Fibroblast of the aortic adventitia (primary cell): ENCODE data around the gene DIPK1A. TPM values are rescaled to one million over a fixed set of nuclear protein-coding genes. Genes with fewer than 3 reads are reported as not detected.

ENCODE experiments used
- DNase-seq: peaks from one replicate; pipeline ENCODE4 v3.0.0-alpha.2; 2010; ENCODE audit warnings: low read depth
- H3K4me3 ChIP-seq: 2 replicates; pipeline ENCODE4 v1.5.1; 2011; ENCODE audit warnings: low read depth, mild to moderate bottlenecking, control low read depth, low read length, moderate library complexity
- total RNA-seq: library from RNA; depleted of rRNA; stranded (reverse); fragments of >200 nt; gene quantifications from 2 replicates; pipeline ENCODE4 v1.2.3, GENCODE V29; 2012; ENCODE audit warnings: low replicate concordance
- TF ChIP-seq, protein P1 (sequence below): IDR thresholded peaks from 2 replicates; pipeline ENCODE4 v1.5.1; 2011; ENCODE audit warnings: mild to moderate bottlenecking, low read length, control low read depth, inconsistent platforms; ENCODE audit not compliant: insufficient read depth

The DIPK1A gene
- total RNA-seq, 1 donor = 17.1 TPM

DNA sequence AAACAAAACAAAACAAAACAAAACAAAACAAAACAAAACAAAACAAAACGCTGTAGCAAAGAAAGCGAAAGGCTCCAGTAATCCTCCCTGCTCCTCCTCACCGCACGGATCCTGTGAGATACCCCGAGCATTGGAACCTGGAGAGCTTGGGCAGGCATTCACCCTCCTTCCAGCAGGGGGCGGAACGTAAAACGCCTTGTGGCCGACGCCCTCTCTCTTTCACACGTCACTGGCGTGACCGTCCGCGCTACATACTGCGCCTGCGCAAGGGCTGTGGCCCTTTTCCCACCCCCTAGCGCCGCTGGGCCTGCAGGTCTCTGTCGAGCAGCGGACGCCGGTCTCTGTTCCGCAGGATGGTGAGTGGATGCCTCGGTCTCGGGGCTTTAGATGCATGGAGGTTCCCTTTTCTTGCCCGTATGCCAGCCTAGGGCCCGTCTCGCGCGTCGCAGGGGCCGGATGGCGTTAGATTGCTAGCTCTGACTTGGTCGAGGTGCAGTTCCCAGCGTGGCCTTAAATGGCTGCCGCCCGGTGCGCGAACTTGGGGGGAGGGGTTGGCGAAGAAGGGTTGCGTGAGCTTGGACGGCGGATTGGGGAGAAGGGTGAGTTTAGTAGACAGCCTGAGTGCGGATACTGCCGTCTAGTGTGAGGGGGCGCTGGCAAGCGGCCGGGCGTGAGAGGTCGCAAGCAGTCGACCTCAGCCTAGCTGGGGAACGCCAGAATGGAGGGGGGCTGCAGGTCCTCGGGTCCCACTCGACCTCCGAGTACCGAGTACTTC lies 129.3 kb downstream of the DIPK1A start, which contains the start of gene RPL5:
RPL5 (plus strand) TSS at position 279 of the 775 bp plus-strand sequence; CDS start at position 354, 75 bp downstream.
- peak; percentile 98 for DNase-seq
- TF ChIP-seq, protein P1, sequence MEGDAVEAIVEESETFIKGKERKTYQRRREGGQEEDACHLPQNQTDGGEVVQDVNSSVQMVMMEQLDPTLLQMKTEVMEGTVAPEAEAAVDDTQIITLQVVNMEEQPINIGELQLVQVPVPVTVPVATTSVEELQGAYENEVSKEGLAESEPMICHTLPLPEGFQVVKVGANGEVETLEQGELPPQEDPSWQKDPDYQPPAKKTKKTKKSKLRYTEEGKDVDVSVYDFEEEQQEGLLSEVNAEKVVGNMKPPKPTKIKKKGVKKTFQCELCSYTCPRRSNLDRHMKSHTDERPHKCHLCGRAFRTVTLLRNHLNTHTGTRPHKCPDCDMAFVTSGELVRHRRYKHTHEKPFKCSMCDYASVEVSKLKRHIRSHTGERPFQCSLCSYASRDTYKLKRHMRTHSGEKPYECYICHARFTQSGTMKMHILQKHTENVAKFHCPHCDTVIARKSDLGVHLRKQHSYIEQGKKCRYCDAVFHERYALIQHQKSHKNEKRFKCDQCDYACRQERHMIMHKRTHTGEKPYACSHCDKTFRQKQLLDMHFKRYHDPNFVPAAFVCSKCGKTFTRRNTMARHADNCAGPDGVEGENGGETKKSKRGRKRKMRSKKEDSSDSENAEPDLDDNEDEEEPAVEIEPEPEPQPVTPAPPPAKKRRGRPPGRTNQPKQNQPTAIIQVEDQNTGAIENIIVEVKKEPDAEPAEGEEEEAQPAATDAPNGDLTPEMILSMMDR = peak; percentile 98
- peak within 1 kb of the TSS; percentile 98 for H3K4me3 ChIP-seq

- no peak overlapping the region for H3K4me3 ChIP-seq
Observed at GRCh38 chr1:92831368-92831761, 129.9 kb downstream of the DIPK1A start.

DNA sequence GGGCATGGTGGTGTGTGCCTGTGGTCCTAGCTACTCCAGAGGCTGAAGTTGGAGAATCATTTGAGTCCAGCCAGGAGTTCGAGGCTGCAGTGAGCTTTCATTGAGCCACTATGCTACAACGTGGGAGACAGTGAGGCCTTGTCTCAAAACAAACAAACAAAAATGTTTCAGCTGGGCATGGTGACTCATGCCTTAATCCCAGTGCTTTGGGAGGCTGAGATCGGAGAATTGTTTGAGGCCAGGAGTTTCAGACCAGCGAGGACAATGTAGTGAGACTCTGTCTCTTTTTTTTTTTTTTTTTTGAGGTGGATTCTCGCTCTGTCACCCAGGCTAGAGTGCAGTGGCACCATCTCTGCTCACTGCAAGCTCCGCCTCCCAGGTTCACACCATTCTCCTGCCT lies 134.5 kb downstream of the DIPK1A start:
- no peak overlapping the region for H3K4me3 ChIP-seq
- TF ChIP-seq, protein P1 = no peak
- no peak for DNase-seq

More at GRCh38 chr1:92831368-92831761, 129.9 kb downstream of the DIPK1A start:
- DNase-seq = no peak
- TF ChIP-seq, protein P1 = no peak

GRCh38 chr1:92822879-92823278 lies 138.4 kb downstream of the DIPK1A start:
- TF ChIP-seq, protein P1 = no peak
- DNase-seq = peak; percentile 68
- H3K4me3 ChIP-seq = no peak overlapping the region

- no peak for DNase-seq
- TF ChIP-seq, protein P1 = no peak
- no peak overlapping the region for H3K4me3 ChIP-seq
Observed at GRCh38 chr1:92820551-92820950, 140.7 kb downstream of the DIPK1A start.

GRCh38 chr1:92820024-92820423 lies 141.2 kb downstream of the DIPK1A start:
- no peak overlapping the region for H3K4me3 ChIP-seq
- TF ChIP-seq, protein P1 = peak; percentile 6
- no peak for DNase-seq
